ENCODE measurements around the gene DRP2. TPM values are rescaled to one million over a fixed set of nuclear protein-coding genes. Genes with fewer than 3 reads are reported as not detected.
"Not testable (repeated sequence)": the region's sequence is repeated elsewhere in the genome, so short reads cannot be mapped to it uniquely, and the experiment has no call there.

Gene DRP2
- polyA plus RNA-seq, 1 of the 3 experiments (the other 2 are of a cell fraction) = 0.16 TPM

GRCh38 chrX:101290957-101291603, 71.5 kb downstream of the DRP2 start, which contains the start of gene TAF7L:
TAF7L (minus strand) TSS chrX:101291334; CDS start chrX:101287543, 3,791 bp downstream.
- H2AFZ ChIP-seq (ENCODE audit: low read depth) = no peak within 1 kb of the TSS
- H3K27me3 ChIP-seq (ENCODE audit: insufficient read depth) = no peaks in the 10 kb centered on the region
- DNase-seq = peak; percentile 53
- TF ChIP-seq REST (IDR thresholded peaks at IDR 0.05; ENCODE audit: low read depth, low read length) = no peak
- H3F3A ChIP-seq (replicated peaks; ENCODE audit: insufficient read depth) = no peaks in the 10 kb centered on the region
- no peak within 1 kb of the TSS for H3K4me2 ChIP-seq
- no peaks in the 10 kb centered on the region for H3K36me3 ChIP-seq (replicated peaks in 1 of 2; ENCODE audit: control insufficient read depth in 1 of 2, insufficient read depth in 2 of 2, low read length in 1 of 2)
- H3K4me1 ChIP-seq (ENCODE audit: control insufficient read depth in 1 of 2, insufficient read depth in 2 of 2, low read depth in 1 of 2, low read length in 1 of 2) = no peaks in the 10 kb centered on the region
- no peaks in the 10 kb centered on the region for H3K9me2 ChIP-seq
- no peaks in the 10 kb centered on the region for H3K9me3 ChIP-seq
- no peak within 1 kb of the TSS for H3K9ac ChIP-seq
- no peaks in the 10 kb centered on the region for H4K20me1 ChIP-seq (ENCODE audit: insufficient read depth)
- CTCF ChIA-PET = no interaction called here
- 68% methylated on average over 50 of the region's 75 CpGs for WGBS (ENCODE audit: low lambda C conversion rate)
- H3K4me3 ChIP-seq (ENCODE audit: low read depth in 2 of 2, low read length in 1 of 2) = peak within 1 kb of the TSS in 1 of 2 experiments; percentile 9; a peak in 1 of 4 replicates
- H3K27ac ChIP-seq (ENCODE audit: low read depth in 2 of 2, low read length in 1 of 2) = no peak within 1 kb of the TSS
- POLR2A ChIA-PET = no interaction called here
- no peaks in the 10 kb centered on the region for H3K79me2 ChIP-seq (ENCODE audit: insufficient read depth)

GRCh38 chrX:101295603-101296002, 76.0 kb downstream of the DRP2 start:
- POLR2A ChIA-PET, CTCF ChIA-PET: not testable (repeated sequence)

GRCh38 chrX:101303790-101304189, 84.2 kb downstream of the DRP2 start:
- Histone ChIP-seq H3K27me3 (ENCODE audit: insufficient read depth) (0 out of 2 replicates have a peak, but pooled peaks cover 4% of the 10 kb centered on the region), H3K4me3 (ENCODE audit: low read depth in 2 of 2, low read length in 1 of 2) (no peak overlapping the region), H3K36me3 (replicated peaks in 1 of 2; ENCODE audit: control insufficient read depth in 1 of 2, insufficient read depth in 2 of 2, low read length in 1 of 2) (peaks cover 0 to 3% of the 10 kb centered on the region in 2 experiments), H3K79me2 (ENCODE audit: insufficient read depth) (no peaks in the 10 kb centered on the region), H3K9ac (no peak overlapping the region), H2AFZ (ENCODE audit: low read depth) (no peak overlapping the region), H3K4me1 (ENCODE audit: control insufficient read depth in 1 of 2, insufficient read depth in 2 of 2, low read depth in 1 of 2, low read length in 1 of 2) (no peaks in the 10 kb centered on the region), H3K9me2 (no peaks in the 10 kb centered on the region), H3K27ac (ENCODE audit: low read depth in 2 of 2, low read length in 1 of 2) (no peak overlapping the region), H4K20me1 (ENCODE audit: insufficient read depth) (no peaks in the 10 kb centered on the region), H3K4me2 (no peak overlapping the region), H3F3A (replicated peaks; ENCODE audit: insufficient read depth) (no peaks in the 10 kb centered on the region), H3K9me3 (no peaks in the 10 kb centered on the region)
- no peak for DNase-seq
- POLR2A ChIA-PET = no interaction called here
- TF ChIP-seq MAX (IDR thresholded peaks at IDR 0.05; ENCODE audit: low read depth) (no peak), IRF3 (IDR thresholded peaks at IDR 0.05; ENCODE audit: low read depth, low read length) (no peak), CHD2 (IDR thresholded peaks at IDR 0.05; ENCODE audit: low read length, partially characterized antibody) (no peak), RCOR1 (IDR thresholded peaks at IDR 0.05; ENCODE audit: low read length) (no peak), FOXJ3 (CRISPR knock-in tag; IDR thresholded peaks at IDR 0.05) (no peak)
- CTCF ChIA-PET = no interaction called here
- WGBS (ENCODE audit: low lambda C conversion rate) = 52% methylated on average over 1 of the region's 1 CpG

More at GRCh38 chrX:101295603-101296002, 76.0 kb downstream of the DRP2 start:
- not testable (repeated sequence) for H3K9ac ChIP-seq; H3K9me2 ChIP-seq; H3K27ac ChIP-seq (ENCODE audit: low read depth in 2 of 2, low read length in 1 of 2); H3K4me1 ChIP-seq (ENCODE audit: control insufficient read depth in 1 of 2, insufficient read depth in 2 of 2, low read depth in 1 of 2, low read length in 1 of 2); DNase-seq; H3F3A ChIP-seq (replicated peaks; ENCODE audit: insufficient read depth); H3K27me3 ChIP-seq (ENCODE audit: insufficient read depth); H3K4me3 ChIP-seq (ENCODE audit: low read depth in 2 of 2, low read length in 1 of 2); H2AFZ ChIP-seq (ENCODE audit: low read depth); H3K4me2 ChIP-seq; H3K36me3 ChIP-seq (replicated peaks in 1 of 2; ENCODE audit: control insufficient read depth in 1 of 2, insufficient read depth in 2 of 2, low read length in 1 of 2); H3K79me2 ChIP-seq (ENCODE audit: insufficient read depth); H4K20me1 ChIP-seq (ENCODE audit: insufficient read depth); H3K9me3 ChIP-seq
- WGBS (ENCODE audit: low lambda C conversion rate) = 56% methylated on average over 3 of the region's 3 CpGs
